ENCODE results near the gene TACSTD2.
"Not testable (repeated sequence)": the region's sequence is repeated elsewhere in the genome, so short reads cannot be mapped to it uniquely, and the experiment has no call there.

TACSTD2 gene

GRCh38 chr1:58572690-58573089 is 4.4 kb downstream of the TACSTD2 start:
- TF ChIP-seq, protein P1, sequence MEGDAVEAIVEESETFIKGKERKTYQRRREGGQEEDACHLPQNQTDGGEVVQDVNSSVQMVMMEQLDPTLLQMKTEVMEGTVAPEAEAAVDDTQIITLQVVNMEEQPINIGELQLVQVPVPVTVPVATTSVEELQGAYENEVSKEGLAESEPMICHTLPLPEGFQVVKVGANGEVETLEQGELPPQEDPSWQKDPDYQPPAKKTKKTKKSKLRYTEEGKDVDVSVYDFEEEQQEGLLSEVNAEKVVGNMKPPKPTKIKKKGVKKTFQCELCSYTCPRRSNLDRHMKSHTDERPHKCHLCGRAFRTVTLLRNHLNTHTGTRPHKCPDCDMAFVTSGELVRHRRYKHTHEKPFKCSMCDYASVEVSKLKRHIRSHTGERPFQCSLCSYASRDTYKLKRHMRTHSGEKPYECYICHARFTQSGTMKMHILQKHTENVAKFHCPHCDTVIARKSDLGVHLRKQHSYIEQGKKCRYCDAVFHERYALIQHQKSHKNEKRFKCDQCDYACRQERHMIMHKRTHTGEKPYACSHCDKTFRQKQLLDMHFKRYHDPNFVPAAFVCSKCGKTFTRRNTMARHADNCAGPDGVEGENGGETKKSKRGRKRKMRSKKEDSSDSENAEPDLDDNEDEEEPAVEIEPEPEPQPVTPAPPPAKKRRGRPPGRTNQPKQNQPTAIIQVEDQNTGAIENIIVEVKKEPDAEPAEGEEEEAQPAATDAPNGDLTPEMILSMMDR (conservative IDR thresholded peaks at IDR 0.05), result no peak
- H3K27ac ChIP-seq, result no peak overlapping the region

GRCh38 chr1:58571616-58572015 is 5.4 kb downstream of the TACSTD2 start:
- H3K27ac ChIP-seq, result no peak overlapping the region
- TF ChIP-seq, protein P1 (conservative IDR thresholded peaks at IDR 0.05), result no peak

DNA sequence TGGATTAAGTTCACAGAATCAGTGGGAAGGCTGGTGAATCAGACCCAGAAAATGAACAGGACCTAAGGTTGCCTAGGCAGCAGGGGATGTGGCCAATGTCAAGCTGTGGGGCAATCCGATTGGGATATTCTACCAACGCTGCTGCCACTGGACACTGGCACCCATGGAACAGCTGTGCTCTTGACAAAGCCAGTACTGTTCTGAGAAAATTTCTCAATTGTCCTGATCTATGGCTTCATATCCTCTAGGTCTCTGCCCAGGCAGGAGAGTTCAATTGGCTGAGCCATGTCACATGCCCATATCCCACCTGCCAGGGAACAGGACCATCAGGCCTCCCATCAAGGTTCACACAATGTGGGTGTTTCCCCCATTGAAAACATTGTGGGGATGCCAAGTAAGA is 6.2 kb downstream of the TACSTD2 start:
- no peak overlapping the region for H3K27ac ChIP-seq
- TF ChIP-seq, protein P1 (conservative IDR thresholded peaks at IDR 0.05), result no peak

DNA sequence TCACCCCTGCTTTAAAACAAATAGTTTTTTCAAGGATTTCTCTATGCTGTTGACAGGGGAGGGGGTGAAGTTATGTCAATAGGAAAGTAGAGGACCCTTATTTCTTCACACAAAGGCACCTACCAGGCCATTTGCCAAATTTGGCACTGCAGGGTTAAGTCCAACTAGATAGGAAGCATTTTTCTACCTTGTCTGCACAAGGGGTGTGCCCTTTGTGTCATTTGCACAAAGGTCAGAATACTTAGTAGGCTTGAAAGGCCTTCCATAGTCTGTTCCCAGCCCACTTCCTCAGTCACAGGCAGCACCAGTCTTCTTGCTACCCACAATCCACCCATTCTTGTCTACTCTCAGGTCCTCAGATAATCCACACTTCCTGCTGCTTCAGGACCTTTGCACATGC is 7.0 kb downstream of the TACSTD2 start:
- H3K27ac ChIP-seq, result no peak overlapping the region
- TF ChIP-seq, protein P1 (conservative IDR thresholded peaks at IDR 0.05), result no peak

GRCh38 chr1:58568911-58569310 is 8.1 kb downstream of the TACSTD2 start:
- TF ChIP-seq, protein P1 (conservative IDR thresholded peaks at IDR 0.05), result no peak
- no peak overlapping the region for H3K27ac ChIP-seq

DNA sequence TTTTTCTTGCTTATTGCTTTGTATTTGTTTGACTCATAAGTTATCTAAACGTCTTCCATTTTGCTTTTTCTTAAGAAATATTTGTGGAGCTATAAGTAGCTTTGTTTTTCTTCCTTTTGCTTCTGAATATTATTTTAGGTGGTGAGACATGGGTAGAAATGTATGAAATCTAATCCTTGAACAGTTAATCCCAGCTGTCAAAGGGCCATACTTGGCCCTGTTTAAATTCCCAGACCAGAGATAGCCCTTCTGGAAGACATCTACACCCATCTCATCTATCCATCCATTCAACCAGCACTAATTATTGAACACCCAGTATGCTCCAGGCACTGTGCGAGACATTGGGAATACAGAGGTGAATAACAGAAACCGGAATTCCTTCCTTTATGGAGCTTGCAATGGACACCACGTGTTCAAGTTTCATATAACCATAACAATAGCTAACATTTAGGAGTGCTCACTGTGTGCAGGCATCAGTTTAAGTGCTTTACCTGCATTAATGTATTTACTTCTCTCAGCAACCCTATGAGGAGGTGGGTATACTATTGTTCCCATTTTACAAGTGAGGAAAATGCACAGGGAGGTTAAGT is 8.7 kb downstream of the TACSTD2 start:
- TF ChIP-seq, protein P1 (conservative IDR thresholded peaks at IDR 0.05), result no peak
- H3K27ac ChIP-seq, result no peak overlapping the region

DNA sequence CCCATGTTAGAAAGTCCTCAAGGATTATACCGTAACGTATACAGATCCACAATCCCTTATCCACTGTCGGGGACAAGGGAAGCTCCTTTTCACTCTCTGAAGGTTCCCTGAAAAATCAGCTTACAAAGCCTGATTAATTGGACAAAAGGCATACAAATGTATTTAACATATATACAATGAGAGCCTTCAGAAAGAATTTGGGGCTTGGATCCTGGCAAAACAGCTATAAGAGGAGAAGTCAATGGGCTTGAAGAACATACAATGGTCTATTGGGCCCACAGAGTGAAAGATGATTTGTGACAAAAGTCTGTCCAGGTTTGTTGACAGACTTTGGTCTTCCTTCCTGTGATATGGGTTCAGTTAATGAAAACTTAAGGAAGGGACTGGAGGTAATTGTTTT is 10.7 kb downstream of the TACSTD2 start:
- TF ChIP-seq, protein P1 (conservative IDR thresholded peaks at IDR 0.05), result no peak
- H3K27ac ChIP-seq, result no peak overlapping the region

DNA sequence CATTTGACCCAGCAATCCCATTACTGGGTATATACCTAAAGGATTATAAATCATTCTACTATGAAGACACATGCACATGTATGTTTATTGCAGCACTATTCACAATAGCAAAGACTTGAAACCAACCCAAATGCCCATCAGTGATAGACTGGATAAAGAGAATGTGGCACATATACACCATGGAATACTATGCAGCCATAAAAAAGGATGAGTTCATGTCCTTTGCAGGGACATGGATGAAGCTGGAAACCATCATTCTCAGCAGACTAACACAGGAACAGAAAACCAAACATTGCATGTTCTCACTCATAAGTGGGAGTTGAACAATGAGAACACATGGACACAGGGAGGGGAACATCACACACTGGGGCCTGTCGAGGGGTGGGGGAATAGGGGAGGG is 13.3 kb downstream of the TACSTD2 start:
- not testable (repeated sequence) for H3K27ac ChIP-seq
